GM18499 (cell line): ENCODE data around the gene DGCR2.

Experiments
- ATAC-seq: cut with Tn5 transposase; IDR thresholded peaks from one replicate; pipeline ENCODE4 v1.9.1; 2021; ENCODE audit warnings: moderate number of reproducible peaks; ENCODE audit not compliant: insufficient read depth, unreplicated experiment

Gene DGCR2

GRCh38 chr22:19111140-19111539, 11.1 kb downstream of the DGCR2 start:
- ATAC-seq: no peak

DNA sequence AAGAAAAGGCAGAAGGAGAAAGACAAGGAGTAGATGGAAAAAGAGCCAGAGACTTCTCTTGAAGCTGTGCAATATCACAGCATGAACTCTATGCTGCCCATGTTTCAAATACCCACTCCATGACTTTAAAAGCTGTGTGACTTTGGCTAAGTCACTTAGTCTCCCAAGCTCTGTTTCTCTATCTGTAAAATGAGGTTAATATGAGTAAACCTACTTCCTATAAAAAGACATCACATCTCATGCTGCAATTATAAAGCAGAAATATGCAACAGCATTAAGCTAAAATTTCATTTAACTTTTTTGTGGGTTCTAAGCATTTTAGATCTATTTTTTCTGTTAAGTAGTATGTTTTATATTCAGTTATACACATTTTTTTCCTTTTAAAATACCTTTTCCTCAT, 11.6 kb downstream of the DGCR2 start:
- no peak for ATAC-seq

DNA sequence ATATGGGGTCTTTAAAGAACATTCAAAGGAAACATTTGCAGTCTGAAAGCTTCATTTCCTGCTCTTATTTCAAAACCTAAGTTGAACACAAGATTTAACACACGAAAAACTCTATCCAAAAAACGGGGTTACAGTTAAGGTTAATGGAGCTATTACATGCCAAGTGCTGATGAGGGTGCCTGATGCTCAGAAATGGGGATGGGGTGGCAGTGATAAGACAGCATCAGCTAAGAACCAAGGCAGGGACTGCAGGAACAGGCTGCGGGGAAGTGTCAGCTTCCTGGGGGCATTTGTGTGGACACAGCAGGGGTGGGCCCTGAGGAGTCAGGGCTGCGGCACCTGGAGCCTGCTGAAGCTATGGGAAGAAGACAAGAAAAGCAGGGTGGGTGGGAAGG, 12.2 kb downstream of the DGCR2 start:
- no peak for ATAC-seq

GRCh38 chr22:19109198-19110063, 12.8 kb downstream of the DGCR2 start:
- ATAC-seq: peak; percentile 53

GRCh38 chr22:19108807-19109197, 13.4 kb downstream of the DGCR2 start:
- ATAC-seq: no peak

DNA sequence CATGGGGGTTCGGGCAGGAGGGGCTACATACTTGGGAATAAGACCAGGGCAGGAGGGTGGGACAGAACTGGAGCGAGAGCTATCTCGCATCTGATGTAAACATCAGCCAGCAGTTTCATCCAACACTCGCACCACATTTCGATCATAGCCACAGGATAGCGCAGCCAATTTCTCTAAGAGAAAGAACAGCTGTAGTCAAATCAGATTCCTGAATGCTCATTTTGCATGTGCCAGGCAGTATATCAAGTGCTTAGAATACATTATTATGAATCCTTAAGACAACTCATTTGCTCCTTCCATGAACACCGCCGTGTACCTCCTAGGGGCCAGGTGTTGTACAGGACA, 14.5 kb downstream of the DGCR2 start:
- no peak for ATAC-seq

DNA sequence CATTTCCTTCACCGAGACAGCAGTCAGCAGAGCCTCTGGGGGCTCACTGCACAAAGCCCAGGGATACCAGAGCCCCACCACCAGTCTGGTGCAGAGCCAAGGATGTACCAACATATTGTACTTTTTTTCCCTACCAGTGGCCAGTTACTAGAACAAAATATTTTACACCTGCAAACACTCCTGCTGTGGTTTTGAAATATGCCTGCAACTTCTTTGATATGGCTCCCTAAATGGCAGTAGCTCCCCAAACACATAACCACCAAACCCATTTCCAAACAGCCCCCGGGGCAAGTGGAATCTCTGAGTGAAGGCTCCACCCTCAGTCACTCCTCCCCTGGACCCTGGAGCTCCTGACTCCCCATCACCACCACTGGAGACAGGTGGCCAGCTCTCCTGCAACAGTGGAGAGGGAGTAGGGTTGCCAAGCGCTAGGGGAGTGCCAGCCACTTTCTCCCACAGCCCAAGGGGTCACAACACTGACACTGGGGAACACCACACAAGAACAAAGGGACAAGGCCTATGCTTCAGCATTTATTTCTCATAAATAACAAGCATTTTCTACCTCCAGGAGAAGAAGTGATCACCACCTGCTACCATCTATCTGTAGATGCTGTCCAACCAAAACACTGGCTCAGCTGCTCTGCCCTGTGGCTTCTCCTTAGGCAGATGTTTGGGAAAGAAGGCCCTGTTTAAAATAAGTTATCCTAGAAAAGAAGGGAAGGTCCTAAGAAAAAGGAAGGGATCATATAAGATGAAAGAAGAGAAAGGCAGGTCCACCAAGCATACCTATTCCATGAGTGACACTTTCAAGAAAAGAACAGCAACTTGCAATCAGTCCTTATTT, 15.1 kb downstream of the DGCR2 start:
- no peak for ATAC-seq

- no peak for ATAC-seq
Observed at GRCh38 chr22:19105867-19106802, 16.1 kb downstream of the DGCR2 start.

DNA sequence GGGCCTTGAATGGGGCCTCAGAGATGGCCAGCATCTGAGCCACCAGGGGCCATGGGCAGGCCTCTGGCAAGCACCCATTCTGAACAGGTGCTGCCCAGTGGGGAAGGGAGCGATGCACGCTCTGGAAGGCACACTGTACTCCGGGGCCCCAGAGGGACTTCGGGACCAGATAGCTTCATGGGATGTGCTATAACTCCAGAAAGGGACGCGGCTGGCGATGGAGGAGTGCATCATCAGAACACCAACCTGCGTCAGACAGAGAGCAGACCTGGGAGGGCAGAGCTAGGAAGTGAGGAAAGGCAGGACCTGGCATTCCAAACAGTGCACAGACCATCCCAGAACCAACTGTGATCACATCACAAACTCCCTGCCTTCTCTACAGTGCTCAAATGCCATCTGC, 16.8 kb downstream of the DGCR2 start:
- no peak for ATAC-seq

DNA sequence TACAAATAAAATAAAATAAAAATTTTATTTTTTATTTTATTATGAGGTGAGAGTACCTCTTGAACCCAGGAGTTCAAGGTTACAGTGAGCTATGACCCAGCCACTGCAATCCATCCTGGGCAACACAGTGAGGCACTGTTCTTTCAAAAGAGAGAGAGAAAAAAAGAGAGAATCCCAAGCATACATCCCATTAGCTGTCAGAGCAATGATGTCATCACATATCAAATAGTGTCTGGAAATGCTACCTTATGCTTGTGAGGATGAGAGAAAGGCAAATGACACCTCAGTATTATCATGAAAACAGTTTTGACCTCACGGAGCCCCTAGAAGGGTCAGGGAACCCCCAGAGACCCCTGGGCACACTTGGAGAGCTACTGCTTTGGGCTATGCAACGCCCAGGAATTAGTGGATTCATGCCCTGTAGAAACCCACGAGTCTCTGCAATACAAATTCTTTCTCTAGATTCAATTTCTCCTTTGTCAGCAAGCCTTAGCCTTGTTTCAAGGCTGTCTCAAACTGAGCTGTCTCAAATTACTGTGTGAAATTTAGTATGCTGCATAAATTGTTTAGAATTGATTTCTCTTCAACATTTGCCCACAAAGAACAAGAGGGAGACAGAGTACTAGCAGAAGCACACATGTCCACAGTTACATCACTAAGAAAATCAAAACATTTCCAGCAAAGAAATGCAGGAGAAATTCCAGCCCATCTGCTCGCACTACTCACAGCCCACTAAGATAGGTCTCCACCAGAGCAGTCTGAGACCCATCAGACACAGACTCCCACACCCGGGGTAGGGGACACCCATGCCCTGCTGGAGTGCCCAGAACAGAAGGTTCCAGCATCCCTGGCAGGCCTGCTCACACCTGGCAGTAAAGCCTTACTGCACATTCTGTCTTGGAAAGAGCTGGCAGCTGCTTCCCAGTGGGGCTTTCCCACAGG, 18.1 kb downstream of the DGCR2 start:
- no peak for ATAC-seq

- ATAC-seq: no peak
Observed at GRCh38 chr22:19098157-19098556, 24.1 kb downstream of the DGCR2 start.

DNA sequence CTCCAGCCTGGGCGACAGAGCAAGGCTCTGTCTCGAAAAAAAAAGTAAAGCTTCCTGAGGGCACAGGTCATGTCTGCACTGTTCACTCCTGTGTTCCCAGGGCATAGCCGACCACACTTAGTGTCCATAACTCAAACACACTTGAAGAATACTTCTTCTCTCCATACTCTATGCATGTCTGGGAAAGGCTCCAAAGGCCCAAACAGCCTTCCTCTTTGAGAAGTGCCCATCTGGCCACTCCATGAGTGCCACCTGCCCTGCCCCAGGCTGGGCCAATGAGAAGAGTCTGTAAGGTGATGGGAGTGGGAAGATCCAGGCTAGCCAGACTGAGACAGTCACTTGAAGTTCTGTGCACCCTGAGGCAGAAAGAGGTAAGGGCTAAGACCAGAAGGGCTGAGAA, 24.7 kb downstream of the DGCR2 start:
- no peak for ATAC-seq

DNA sequence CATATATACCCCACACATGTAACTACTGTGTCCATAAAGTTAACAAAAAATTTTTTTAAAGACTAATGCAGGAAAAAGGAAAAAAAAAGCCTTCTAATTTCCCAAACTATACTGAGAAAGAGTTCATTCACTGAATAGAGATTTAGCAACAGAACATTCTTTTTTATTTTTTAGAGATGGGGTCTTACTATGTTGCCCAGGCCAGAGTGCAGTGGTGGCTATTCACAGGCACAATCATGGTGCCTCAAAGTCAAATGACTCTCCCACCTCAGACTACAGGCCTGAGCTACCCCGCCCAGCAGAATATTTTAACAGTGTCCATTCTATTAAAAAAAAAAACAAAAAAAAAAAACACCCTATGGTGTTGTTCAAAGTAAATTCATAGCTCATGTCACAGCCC, 25.7 kb downstream of the DGCR2 start:
- ATAC-seq: no peak

DNA sequence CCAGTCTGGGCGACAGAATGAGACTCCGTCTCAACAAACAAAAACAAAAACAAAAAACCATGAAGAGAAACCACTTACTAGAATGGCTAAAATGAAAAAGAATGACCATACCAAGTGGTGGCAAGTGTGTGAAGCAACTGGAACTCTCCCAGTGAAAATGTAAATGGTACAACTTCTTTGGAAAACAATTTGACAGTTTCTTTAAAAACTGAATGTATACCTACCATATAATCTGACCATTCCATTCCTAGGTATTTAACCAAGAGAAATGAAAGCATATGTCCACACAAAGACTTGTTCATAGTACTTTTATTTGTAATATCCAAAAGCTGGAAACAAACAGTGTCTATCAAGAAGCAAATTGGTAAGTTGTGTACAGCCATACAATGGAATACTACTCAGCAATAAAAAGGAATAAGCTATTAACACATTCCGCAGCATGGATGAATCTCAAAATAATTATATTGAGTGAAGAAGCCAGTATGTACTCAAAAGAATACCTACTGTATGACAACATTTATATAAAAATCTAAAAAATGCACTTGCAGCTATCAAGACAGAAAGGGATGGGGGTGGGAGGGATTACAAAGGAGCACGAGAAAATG, 27.7 kb downstream of the DGCR2 start:
- ATAC-seq: no peak

- no peak for ATAC-seq
Observed at GRCh38 chr22:19092725-19093124, 29.5 kb downstream of the DGCR2 start.

GRCh38 chr22:19090586-19091127, 31.6 kb downstream of the DGCR2 start:
- ATAC-seq: no peak

DNA sequence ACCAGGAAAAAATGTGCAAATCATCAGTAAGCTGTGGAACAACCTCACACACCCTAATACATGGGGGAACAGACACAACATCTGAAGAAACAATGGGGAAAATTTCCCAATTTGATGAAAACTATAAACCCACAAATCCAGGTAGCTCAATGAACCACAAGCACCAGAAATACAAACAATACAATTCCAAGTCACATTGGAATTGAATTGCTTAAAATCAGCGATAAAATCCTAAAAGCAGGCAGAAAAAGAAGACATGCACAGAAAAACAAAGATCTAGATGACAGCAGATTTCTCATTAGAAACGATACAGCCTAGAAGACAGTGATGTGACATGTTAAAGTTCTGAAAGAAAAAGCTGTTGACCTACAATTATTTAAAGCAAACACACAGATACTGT, 32.0 kb downstream of the DGCR2 start:
- ATAC-seq: no peak

- no peak for ATAC-seq
Observed at GRCh38 chr22:19088866-19089595, 33.2 kb downstream of the DGCR2 start.
